ENCODE measurements around the gene TNFRSF11A.

TNFRSF11A gene

GRCh38 chr18:62399781-62400308 is 74.7 kb downstream of the TNFRSF11A start:
- no peaks in the 10 kb centered on the region for H3F3A ChIP-seq (ENCODE audit: insufficient read depth, low read length)
- no peaks in the 10 kb centered on the region for H3K36me3 ChIP-seq (replicated peaks; ENCODE audit: insufficient read depth, low read length)
- H3K27ac ChIP-seq (ENCODE audit: low read length) = no peak overlapping the region
- no peak overlapping the region for H3K9ac ChIP-seq (ENCODE audit: low read length)
- no peaks in the 10 kb centered on the region for H3K79me2 ChIP-seq (ENCODE audit: low read length)
- DNase-seq = no peak
- H3K4me3 ChIP-seq (ENCODE audit: low read length) = no peak overlapping the region
- H3K4me2 ChIP-seq (ENCODE audit: low read depth, low read length) = no peak overlapping the region
- H4K20me1 ChIP-seq (ENCODE audit: insufficient read depth, low read length) = no peaks in the 10 kb centered on the region
- no peaks in the 10 kb centered on the region for H3K27me3 ChIP-seq (replicated peaks; ENCODE audit: insufficient read depth, low read length)
- H3K9me2 ChIP-seq (replicated peaks; ENCODE audit: insufficient read depth, low read length) = no peaks in the 10 kb centered on the region
- H2AFZ ChIP-seq (ENCODE audit: low read length) = no peak overlapping the region
- H3K4me1 ChIP-seq (ENCODE audit: low read length) = no peaks in the 10 kb centered on the region
- no peaks in the 10 kb centered on the region for H3K9me3 ChIP-seq (replicated peaks; ENCODE audit: insufficient read depth, low read length)
- TF ChIP-seq EZH2 (optimal IDR thresholded peaks at IDR 0.05; ENCODE audit: low read depth, low read length) (no peak), EZH2phosphoT487 (IDR thresholded peaks at IDR 0.05; ENCODE audit: low read length) (no peak), CTCF (IDR thresholded peaks at IDR 0.05; ENCODE audit: low read length) (no peak)

- Histone ChIP-seq H3K79me2 (ENCODE audit: low read length) (no peaks in the 10 kb centered on the region), H2AFZ (ENCODE audit: low read length) (no peak overlapping the region), H3K9ac (ENCODE audit: low read length) (no peak overlapping the region), H3K4me3 (ENCODE audit: low read length) (no peak overlapping the region), H3K9me3 (replicated peaks; ENCODE audit: insufficient read depth, low read length) (no peaks in the 10 kb centered on the region), H3K4me1 (ENCODE audit: low read length) (no peaks in the 10 kb centered on the region), H3K27ac (ENCODE audit: low read length) (no peak overlapping the region), H3K9me2 (replicated peaks; ENCODE audit: insufficient read depth, low read length) (no peaks in the 10 kb centered on the region), H3K36me3 (replicated peaks; ENCODE audit: insufficient read depth, low read length) (no peaks in the 10 kb centered on the region), H3K27me3 (replicated peaks; ENCODE audit: insufficient read depth, low read length) (no peaks in the 10 kb centered on the region), H4K20me1 (ENCODE audit: insufficient read depth, low read length) (no peaks in the 10 kb centered on the region), H3F3A (ENCODE audit: insufficient read depth, low read length) (no peaks in the 10 kb centered on the region), H3K4me2 (ENCODE audit: low read depth, low read length) (no peak overlapping the region)
- no peak for DNase-seq
- TF ChIP-seq EZH2phosphoT487 (IDR thresholded peaks at IDR 0.05; ENCODE audit: low read length) (no peak), CTCF (IDR thresholded peaks at IDR 0.05; ENCODE audit: low read length) (no peak), EZH2 (optimal IDR thresholded peaks at IDR 0.05; ENCODE audit: low read depth, low read length) (no peak)
Observed at GRCh38 chr18:62400916-62401315, 75.8 kb downstream of the TNFRSF11A start.

- Histone ChIP-seq H3K27me3 (replicated peaks; ENCODE audit: insufficient read depth, low read length) (no peaks in the 10 kb centered on the region), H3K36me3 (replicated peaks; ENCODE audit: insufficient read depth, low read length) (no peaks in the 10 kb centered on the region), H3F3A (ENCODE audit: insufficient read depth, low read length) (no peaks in the 10 kb centered on the region), H3K79me2 (ENCODE audit: low read length) (no peaks in the 10 kb centered on the region), H3K9me2 (replicated peaks; ENCODE audit: insufficient read depth, low read length) (no peaks in the 10 kb centered on the region), H3K4me1 (ENCODE audit: low read length) (no peaks in the 10 kb centered on the region), H3K9ac (ENCODE audit: low read length) (no peak overlapping the region), H4K20me1 (ENCODE audit: insufficient read depth, low read length) (no peaks in the 10 kb centered on the region), H3K4me3 (ENCODE audit: low read length) (no peak overlapping the region), H3K4me2 (ENCODE audit: low read depth, low read length) (no peak overlapping the region), H2AFZ (ENCODE audit: low read length) (no peak overlapping the region), H3K27ac (ENCODE audit: low read length) (no peak overlapping the region), H3K9me3 (replicated peaks; ENCODE audit: insufficient read depth, low read length) (no peaks in the 10 kb centered on the region)
- TF ChIP-seq EZH2 (optimal IDR thresholded peaks at IDR 0.05; ENCODE audit: low read depth, low read length) = no peak
- TF ChIP-seq CTCF (IDR thresholded peaks at IDR 0.05; ENCODE audit: low read length) = no peak
- TF ChIP-seq EZH2phosphoT487 (IDR thresholded peaks at IDR 0.05; ENCODE audit: low read length) = no peak
- no peak for DNase-seq
Observed at GRCh38 chr18:62402342-62402948, 77.3 kb downstream of the TNFRSF11A start.

Data from MM.1S (cell line).